ENCODE measurements around the gene IMMP2L.
"Not testable (repeated sequence)": the region's sequence is repeated elsewhere in the genome, so short reads cannot be mapped to it uniquely, and the experiment has no call there.

Gene IMMP2L

GRCh38 chr7:110724811-110725210 lies 837.5 kb downstream of the IMMP2L start:
- DNase-seq (ENCODE audit: low read depth in 2 of 2), result no peak

- no peak for DNase-seq (ENCODE audit: low read depth in 2 of 2)
Observed at GRCh38 chr7:110721395-110721794, 840.9 kb downstream of the IMMP2L start.

GRCh38 chr7:110720626-110721025 lies 841.7 kb downstream of the IMMP2L start:
- DNase-seq (ENCODE audit: low read depth in 2 of 2), result no peak

- no peak for DNase-seq (ENCODE audit: low read depth in 2 of 2)
Observed at GRCh38 chr7:110719741-110720140, 842.6 kb downstream of the IMMP2L start.

GRCh38 chr7:110718503-110719205 lies 843.6 kb downstream of the IMMP2L start:
- DNase-seq (ENCODE audit: low read depth in 2 of 2), result no peak

GRCh38 chr7:110704225-110704624 lies 858.1 kb downstream of the IMMP2L start:
- no peak for DNase-seq (ENCODE audit: low read depth in 2 of 2)

- no peak for DNase-seq (ENCODE audit: low read depth in 2 of 2)
Observed at GRCh38 chr7:110698576-110698975, 863.7 kb downstream of the IMMP2L start.

- DNase-seq (ENCODE audit: low read depth in 2 of 2), result no peak
Observed at GRCh38 chr7:110693344-110693743, 868.9 kb downstream of the IMMP2L start.

- no peak for DNase-seq (ENCODE audit: low read depth in 2 of 2)
Observed at GRCh38 chr7:110688908-110689307, 873.4 kb downstream of the IMMP2L start.

GRCh38 chr7:110685899-110686298 lies 876.4 kb downstream of the IMMP2L start:
- DNase-seq (ENCODE audit: low read depth in 2 of 2), result no peak

GRCh38 chr7:110681941-110682340 lies 880.4 kb downstream of the IMMP2L start:
- DNase-seq (ENCODE audit: low read depth in 2 of 2), result no peak

- DNase-seq (ENCODE audit: low read depth in 2 of 2), result no peak
Observed at GRCh38 chr7:110677405-110677804, 884.9 kb downstream of the IMMP2L start.

- DNase-seq (ENCODE audit: low read depth in 2 of 2), result no peak
Observed at GRCh38 chr7:110676785-110677184, 885.5 kb downstream of the IMMP2L start.

GRCh38 chr7:110675383-110676103 lies 886.7 kb downstream of the IMMP2L start:
- DNase-seq (ENCODE audit: low read depth in 2 of 2), result no peak

GRCh38 chr7:110673148-110673547 lies 889.1 kb downstream of the IMMP2L start:
- DNase-seq (ENCODE audit: low read depth in 2 of 2), result no peak

- DNase-seq (ENCODE audit: low read depth in 2 of 2), result no peak
Observed at GRCh38 chr7:110669410-110669809, 892.9 kb downstream of the IMMP2L start.

GRCh38 chr7:110664803-110665202 lies 897.5 kb downstream of the IMMP2L start:
- DNase-seq (ENCODE audit: low read depth in 2 of 2), result no peak

GRCh38 chr7:110660637-110661036 lies 901.7 kb downstream of the IMMP2L start:
- DNase-seq (ENCODE audit: low read depth in 2 of 2), result not testable (repeated sequence)

- DNase-seq (ENCODE audit: low read depth in 2 of 2), result no peak
Observed at GRCh38 chr7:110650328-110650727, 912.0 kb downstream of the IMMP2L start.

GRCh38 chr7:110647266-110647665 lies 915.0 kb downstream of the IMMP2L start:
- DNase-seq (ENCODE audit: low read depth in 2 of 2), result no peak

GRCh38 chr7:110646804-110647203 lies 915.5 kb downstream of the IMMP2L start:
- DNase-seq (ENCODE audit: low read depth in 2 of 2), result no peak

GRCh38 chr7:110645616-110646015 lies 916.7 kb downstream of the IMMP2L start:
- DNase-seq (ENCODE audit: low read depth in 2 of 2), result no peak

GRCh38 chr7:110645060-110645459 lies 917.2 kb downstream of the IMMP2L start:
- DNase-seq (ENCODE audit: low read depth in 2 of 2), result no peak

Data from stimulated activated CD4-positive, alpha-beta T cell treated with anti-CD3 and anti-CD28 coated beads, Interleukin-15, amount 100 ng/mL, for 48 hours (primary cell).